ENCODE results near the gene RANBP3. TPM values are rescaled to one million over a fixed set of nuclear protein-coding genes. Genes with fewer than 3 reads are reported as not detected.
"Not testable (repeated sequence)": the region's sequence is repeated elsewhere in the genome, so short reads cannot be mapped to it uniquely, and the experiment has no call there.

The RANBP3 gene
- total RNA-seq, 1 donor from 2014 or later: 105 TPM

GRCh38 chr19:5971714-5972354 lies 6.1 kb downstream of the RANBP3 start:
- intact Hi-C loops (cut with micrococcal nuclease): no loop called here
- H3K9me3 Mint-ChIP-seq: no peaks in the 10 kb centered on the region
- H3K27me3 Mint-ChIP-seq: no peaks in the 10 kb centered on the region
- H3K36me3 Mint-ChIP-seq (ENCODE audit: low read depth): peaks cover 26% of the 10 kb centered on the region
- H3K4me3 Mint-ChIP-seq: no peak overlapping the region
- peak overlapping the region; percentile 22 for H3K27ac Mint-ChIP-seq
- DNase-seq: no peak
- peaks cover 58% of the 10 kb centered on the region for H3K4me1 Mint-ChIP-seq

- intact Hi-C loops (cut with micrococcal nuclease): loop anchor here (10.0 kb wide), 1 partner anchor 145 kb away; no protein-coding TSS in a partner anchor
- no peak overlapping the region for H3K27ac Mint-ChIP-seq
These were observed 8.5 kb downstream of the RANBP3 start for GRCh38 chr19:5969476-5969875.

GRCh38 chr19:5968431-5969373 lies 9.2 kb downstream of the RANBP3 start:
- Mint-ChIP-seq H3K27ac (peak overlapping the region; percentile 78), H3K4me3 (no peak overlapping the region), H3K9me3 (no peaks in the 10 kb centered on the region), H3K4me1 (peaks cover 49% of the 10 kb centered on the region), H3K36me3 (ENCODE audit: low read depth) (peaks cover 20% of the 10 kb centered on the region), H3K27me3 (no peaks in the 10 kb centered on the region)
- no peak for DNase-seq
- intact Hi-C loops (cut with micrococcal nuclease): loop anchor here (1.0 to 10.0 kb wide), 2 partner anchors 10 to 144 kb away; partner anchors contain the start of gene RANBP3

More at GRCh38 chr19:5969476-5969875, 8.5 kb downstream of the RANBP3 start:
- Mint-ChIP-seq H3K4me1 (peaks cover 49% of the 10 kb centered on the region), H3K4me3 (no peak overlapping the region), H3K27me3 (no peaks in the 10 kb centered on the region), H3K9me3 (no peaks in the 10 kb centered on the region), H3K36me3 (ENCODE audit: low read depth) (peaks cover 18% of the 10 kb centered on the region)
- no peak for DNase-seq

- intact Hi-C loops (cut with micrococcal nuclease): loop anchor here (1.0 to 10.0 kb wide), 2 partner anchors 10 to 143 kb away; partner anchors contain the start of gene RANBP3
- Mint-ChIP-seq H3K9me3 (no peaks in the 10 kb centered on the region), H3K27me3 (no peaks in the 10 kb centered on the region), H3K4me1 (peaks cover 51% of the 10 kb centered on the region), H3K27ac (peak overlapping the region; percentile 78), H3K4me3 (peak overlapping the region; percentile 24), H3K36me3 (ENCODE audit: low read depth) (peaks cover 20% of the 10 kb centered on the region)
- peak; percentile 89 for DNase-seq
These were observed 9.9 kb downstream of the RANBP3 start for GRCh38 chr19:5967994-5968430.

GRCh38 chr19:5967571-5967970 lies 10.4 kb downstream of the RANBP3 start:
- H3K36me3 Mint-ChIP-seq (ENCODE audit: low read depth): peaks cover 19% of the 10 kb centered on the region
- H3K4me1 Mint-ChIP-seq: peaks cover 54% of the 10 kb centered on the region
- H3K9me3 Mint-ChIP-seq: no peaks in the 10 kb centered on the region
- no peak for DNase-seq
- intact Hi-C loops (cut with micrococcal nuclease): loop anchor here (10.0 kb wide), 1 partner anchor 143 kb away; no protein-coding TSS in a partner anchor
- H3K27ac Mint-ChIP-seq: peak overlapping the region; percentile 78
- no peak overlapping the region for H3K4me3 Mint-ChIP-seq
- no peaks in the 10 kb centered on the region for H3K27me3 Mint-ChIP-seq

- H3K27me3 Mint-ChIP-seq: no peaks in the 10 kb centered on the region
- DNase-seq: no peak
- peaks cover 15% of the 10 kb centered on the region for H3K36me3 Mint-ChIP-seq (ENCODE audit: low read depth)
- intact Hi-C loops (cut with micrococcal nuclease): loop anchor here (10.0 kb wide), 1 partner anchor 142 kb away; no protein-coding TSS in a partner anchor
- peak overlapping the region; percentile 8 for H3K27ac Mint-ChIP-seq
- H3K4me3 Mint-ChIP-seq: no peak overlapping the region
- H3K4me1 Mint-ChIP-seq: peaks cover 55% of the 10 kb centered on the region
- H3K9me3 Mint-ChIP-seq: no peaks in the 10 kb centered on the region
These were observed 11.0 kb downstream of the RANBP3 start for GRCh38 chr19:5966941-5967340.

GRCh38 chr19:5966215-5966614 lies 11.7 kb downstream of the RANBP3 start:
- Mint-ChIP-seq H3K4me1 (peaks cover 57% of the 10 kb centered on the region), H3K36me3 (ENCODE audit: low read depth) (peaks cover 14% of the 10 kb centered on the region), H3K27me3 (no peaks in the 10 kb centered on the region), H3K9me3 (no peaks in the 10 kb centered on the region), H3K4me3 (no peak overlapping the region), H3K27ac (peak overlapping the region; percentile 52)
- DNase-seq: no peak
- intact Hi-C loops (cut with micrococcal nuclease): loop anchor here (10.0 kb wide), 1 partner anchor 141 kb away; no protein-coding TSS in a partner anchor

GRCh38 chr19:5964816-5965565 lies 12.9 kb downstream of the RANBP3 start:
- Mint-ChIP-seq H3K27me3 (no peaks in the 10 kb centered on the region), H3K4me3 (no peak overlapping the region), H3K9me3 (no peaks in the 10 kb centered on the region), H3K4me1 (peaks cover 68% of the 10 kb centered on the region), H3K36me3 (ENCODE audit: low read depth) (peaks cover 15% of the 10 kb centered on the region), H3K27ac (peak overlapping the region; percentile 70)
- DNase-seq: peak; percentile 70
- intact Hi-C loops (cut with micrococcal nuclease): loop anchor here (10.0 kb wide), 1 partner anchor 140 kb away; no protein-coding TSS in a partner anchor

GRCh38 chr19:5963855-5964254 lies 14.1 kb downstream of the RANBP3 start:
- no peak for DNase-seq
- Mint-ChIP-seq H3K36me3 (ENCODE audit: low read depth) (peaks cover 15% of the 10 kb centered on the region), H3K4me3 (peak overlapping the region; percentile 48), H3K27ac (peak overlapping the region; percentile 51), H3K9me3 (no peaks in the 10 kb centered on the region), H3K27me3 (no peaks in the 10 kb centered on the region), H3K4me1 (peaks cover 69% of the 10 kb centered on the region)
- intact Hi-C loops (cut with micrococcal nuclease): loop anchor here (2.0 to 10.0 kb wide), 3 partner anchors 15 to 139 kb away; partner anchors contain the start of gene RANBP3

GRCh38 chr19:5963259-5963658 lies 14.7 kb downstream of the RANBP3 start:
- DNase-seq, H3K9me3 Mint-ChIP-seq, H3K27me3 Mint-ChIP-seq: not testable (repeated sequence)
- H3K4me1 Mint-ChIP-seq: peaks cover 64% of the 10 kb centered on the region
- peak overlapping the region; percentile 98 for H3K27ac Mint-ChIP-seq
- intact Hi-C loops (cut with micrococcal nuclease): loop anchor here (2.0 to 10.0 kb wide), 3 partner anchors 14 to 138 kb away; partner anchors contain the start of gene RANBP3
- H3K36me3 Mint-ChIP-seq (ENCODE audit: low read depth): peaks cover 15% of the 10 kb centered on the region
- H3K4me3 Mint-ChIP-seq: peak overlapping the region; percentile 80

GRCh38 chr19:5961969-5962945 lies 15.7 kb downstream of the RANBP3 start:
- Mint-ChIP-seq H3K27me3 (no peaks in the 10 kb centered on the region), H3K36me3 (ENCODE audit: low read depth) (peaks cover 16% of the 10 kb centered on the region), H3K4me3 (peak overlapping the region; percentile 80), H3K4me1 (peaks cover 59% of the 10 kb centered on the region), H3K27ac (peak overlapping the region; percentile 98), H3K9me3 (no peaks in the 10 kb centered on the region)
- peak; percentile 93 for DNase-seq
- intact Hi-C loops (cut with micrococcal nuclease): loop anchor here (1.0 to 10.0 kb wide), 4 partner anchors 9 to 137 kb away; partner anchors contain the start of gene RANBP3

- Mint-ChIP-seq H3K36me3 (ENCODE audit: low read depth) (peaks cover 16% of the 10 kb centered on the region), H3K27ac (peak overlapping the region; percentile 98), H3K4me1 (peaks cover 60% of the 10 kb centered on the region), H3K4me3 (peak overlapping the region; percentile 80)
- H3K9me3 Mint-ChIP-seq, DNase-seq, H3K27me3 Mint-ChIP-seq: not testable (repeated sequence)
- intact Hi-C loops (cut with micrococcal nuclease): loop anchor here (10.0 kb wide), 1 partner anchor 137 kb away; no protein-coding TSS in a partner anchor
These were observed 16.3 kb downstream of the RANBP3 start for GRCh38 chr19:5961641-5961968.

All from activated CD4-positive, alpha-beta T cell treated with anti-CD3 and anti-CD28 coated beads, Interleukin-2, amount 10 ng/mL, durations not matched to agents 24 days and 14 days (primary cell).